Measurements from ENCODE around the gene RANBP3L. TPM values are rescaled to one million over a fixed set of nuclear protein-coding genes. Genes with fewer than 3 reads are reported as not detected.
"Not testable (repeated sequence)": the region's sequence is repeated elsewhere in the genome, so short reads cannot be mapped to it uniquely, and the experiment has no call there.

RANBP3L gene
- polyA plus RNA-seq, 1 donor: 8.0 TPM

DNA sequence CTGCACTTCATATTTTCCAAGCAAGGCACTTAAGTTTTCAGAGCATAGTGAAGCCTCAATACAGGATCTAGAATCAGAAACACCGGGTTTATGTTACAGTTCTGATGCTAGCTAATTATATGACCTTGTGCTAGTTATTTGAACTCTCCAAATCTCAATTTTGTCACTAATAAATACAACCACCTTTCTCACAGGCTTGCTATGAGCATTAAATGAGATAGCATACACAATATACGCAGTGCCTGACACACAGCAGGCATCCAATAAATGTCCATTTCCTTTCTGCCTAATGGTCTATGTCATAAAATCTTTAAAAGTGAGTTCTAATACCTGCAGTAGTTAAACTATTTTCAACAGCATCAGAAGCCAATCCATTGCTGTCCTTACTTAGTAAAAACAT is 92.9 kb downstream of the RANBP3L start:
- DNase-seq: no peak

DNA sequence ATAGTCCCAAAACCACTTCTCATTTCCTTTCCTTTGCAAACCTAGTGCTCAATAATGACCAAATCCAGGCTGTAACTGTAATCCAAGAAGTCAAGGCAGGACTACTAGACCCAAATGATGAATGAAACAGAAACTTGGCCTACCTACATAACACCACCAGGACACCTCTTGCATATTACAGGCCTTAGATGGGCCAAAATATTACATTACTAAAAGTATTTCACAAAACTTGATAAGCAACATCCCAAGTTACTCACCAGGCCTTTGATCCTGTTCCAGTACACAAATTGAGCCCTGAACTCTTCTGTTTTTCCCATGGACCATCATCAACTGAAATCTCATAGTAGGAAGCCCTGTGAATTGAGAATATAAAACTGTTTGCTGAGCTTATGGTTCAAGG is 94.8 kb downstream of the RANBP3L start:
- no peak for DNase-seq

DNA sequence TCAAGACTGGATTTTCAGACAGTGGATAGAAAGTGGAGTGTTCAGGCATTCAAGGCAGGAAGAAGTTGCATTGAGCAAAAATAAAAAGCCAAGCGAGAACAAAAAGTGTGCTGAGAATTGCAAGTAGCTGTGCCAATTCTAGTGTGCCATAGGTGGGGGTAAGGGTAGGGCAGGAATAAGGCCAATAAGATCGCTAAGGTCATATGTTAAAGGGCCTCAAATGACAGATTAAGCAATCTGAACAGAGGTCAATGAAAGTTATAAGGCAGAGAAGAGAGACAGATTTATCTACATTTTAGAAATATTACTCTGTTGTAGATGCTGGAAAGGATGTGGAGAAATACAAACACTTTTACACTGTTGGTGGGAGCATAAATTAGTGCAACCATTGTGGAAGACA is 96.4 kb downstream of the RANBP3L start:
- DNase-seq: no peak

DNA sequence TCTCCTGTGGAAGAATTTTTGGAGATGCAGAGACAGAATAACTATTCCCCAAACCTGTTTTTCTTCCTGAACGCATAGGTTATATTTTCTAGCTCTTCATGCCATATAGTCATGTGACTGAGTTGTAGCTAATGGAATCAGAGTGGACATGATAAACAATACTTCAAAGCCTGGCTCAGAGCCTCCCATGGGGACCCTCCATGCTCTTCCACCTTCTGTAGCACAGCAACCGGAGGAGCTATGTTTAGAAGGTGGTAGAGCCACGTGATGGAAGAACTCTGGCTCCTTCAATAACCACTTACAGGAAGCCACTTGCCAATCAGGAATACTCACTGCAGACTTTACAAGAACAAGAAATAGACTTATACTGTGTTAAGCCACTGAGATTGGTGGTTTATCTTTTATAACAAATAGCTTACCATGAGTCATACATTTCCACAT is 99.2 kb downstream of the RANBP3L start:
- DNase-seq: no peak

DNA sequence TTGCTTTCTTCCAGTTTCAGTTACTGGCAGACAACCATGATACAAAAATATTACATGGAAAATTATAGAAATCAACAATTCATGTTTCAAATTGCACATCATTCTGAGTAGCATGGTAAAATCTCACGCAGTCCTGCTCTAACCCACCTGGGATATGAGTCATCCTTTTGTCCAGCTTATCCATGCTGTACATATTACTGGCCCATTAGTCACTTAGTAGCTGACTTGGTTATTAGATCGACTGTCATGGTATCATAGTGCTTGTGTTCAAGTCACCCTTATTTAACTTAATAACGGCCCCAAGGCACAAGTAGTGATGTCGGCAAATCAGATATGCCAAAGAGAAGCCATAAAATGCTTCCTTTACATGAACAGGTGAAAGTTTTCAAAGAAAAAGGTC is 101.2 kb downstream of the RANBP3L start:
- DNase-seq: no peak

DNA sequence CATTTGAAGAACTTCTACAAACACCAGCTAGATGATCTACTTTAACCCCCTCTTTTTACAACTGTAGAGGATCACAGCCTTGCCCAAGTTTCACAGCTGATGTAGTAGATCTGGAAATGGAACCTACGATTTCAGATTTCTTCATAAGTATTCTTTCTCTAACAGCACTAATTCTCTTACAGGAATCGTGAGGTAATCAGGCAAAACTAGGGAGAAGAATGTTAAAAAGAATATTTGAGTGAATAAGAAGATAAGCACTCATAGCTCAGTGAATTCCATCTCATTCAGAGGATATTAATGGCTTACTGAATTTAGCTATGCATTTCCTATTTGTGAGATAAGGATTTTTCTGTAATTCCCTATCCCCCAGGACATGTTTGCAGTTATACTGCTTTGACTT is 102.1 kb downstream of the RANBP3L start:
- no peak for DNase-seq

DNA sequence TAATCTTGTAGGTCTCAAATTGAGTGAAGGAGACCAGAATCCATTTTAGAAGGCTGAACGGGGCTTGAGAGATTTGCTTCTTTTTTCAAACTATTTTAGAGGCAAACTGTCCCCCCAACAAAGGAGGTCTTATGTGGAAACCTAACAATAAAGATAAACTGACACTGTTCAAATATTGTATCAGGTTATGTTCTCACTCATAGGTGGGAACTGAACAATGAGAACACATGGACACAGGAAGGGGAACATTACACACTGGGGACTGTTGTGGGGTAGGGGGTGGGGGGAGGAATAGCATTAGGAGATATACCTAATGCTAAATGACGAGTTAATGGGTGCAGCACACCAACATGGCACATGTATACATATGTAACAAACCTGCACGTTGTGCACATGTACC is 102.9 kb downstream of the RANBP3L start:
- DNase-seq: not testable (repeated sequence)

Other genes with a start within 250 kb of the RANBP3L start
- 20.1 TPM for gene UGT3A2, start 235.0 kb downstream of the RANBP3L start, polyA plus RNA-seq (ENCODE audit: insufficient read length)
- gene LMBRD2, start 150.0 kb downstream of the RANBP3L start, polyA plus RNA-seq (ENCODE audit: insufficient read length): 21.7 TPM
- gene SKP2, start 149.8 kb downstream of the RANBP3L start, polyA plus RNA-seq (ENCODE audit: insufficient read length): 55.5 TPM
- gene NADK2, start 60.0 kb downstream of the RANBP3L start, polyA plus RNA-seq (ENCODE audit: insufficient read length): 59.8 TPM